Esophagus muscularis mucosa (tissue), 3 donors: Measurements from ENCODE around the gene PRKCE.

ENCODE experiments used
- CTCF ChIP-seq, 3 experiments: fragments of 200-600 bp in 2 of 3; fragments of 450-650 bp in 1 of 3; sonication (generic) in 2 of 3; IDR thresholded peaks; one replicate each; pipeline ENCODE4 v1.5.1; 2017 to 2019; ENCODE audit warnings: antibody characterized with exemption in 3 of 3, mild to moderate bottlenecking in 2 of 3, moderate library complexity in 1 of 3
- POLR2A ChIP-seq: fragments of 450-650 bp; IDR thresholded peaks from one replicate; pipeline ENCODE4 v1.6.1; 2017; ENCODE audit warnings: antibody characterized with exemption, moderate library complexity, mild to moderate bottlenecking, low read depth
- POLR2AphosphoS5 ChIP-seq, 2 donors: sonication (generic); formaldehyde crosslinking; IDR thresholded peaks; one replicate each; pipeline ENCODE4 v1.6.1; 2017; ENCODE audit warnings: antibody characterized with exemption in 2 of 2

GRCh38 chr2:45614330-45614729 is 37.1 kb upstream of the PRKCE start:
- TF ChIP-seq CTCF (IDR thresholded peaks at IDR 0.05), result peak in 1 of 3 experiments; percentile 29
- no peak for TF ChIP-seq POLR2A
- TF ChIP-seq POLR2AphosphoS5 (IDR thresholded peaks at IDR 0.05), result peak in 1 of 2 donors; percentile 54
